A549 (cell line): ENCODE data around the gene MYOF.

Experiments used
- CEBPB ChIP-seq, 2 experiments: fragments of >200 bp in 1 of 2; sonication (Bioruptor Twin) in 1 of 2; formaldehyde crosslinking in 1 of 2; IDR thresholded peaks; 2 replicates each; pipeline ENCODE4 v1.6.1; 2012 to 2016
- CHD4 ChIP-seq: fragments of 200-600 bp; sonication (generic); IDR thresholded peaks from 2 replicates; pipeline ENCODE4 v1.6.1; 2016; ENCODE audit warnings: antibody characterized with exemption, mild to moderate bottlenecking, borderline replicate concordance
- EP300 ChIP-seq, 2 experiments: fragments of >200 bp; sonication (Bioruptor Twin); formaldehyde crosslinking; IDR thresholded peaks; 2 replicates in 1 of 2; 3 replicates in 1 of 2; pipeline ENCODE4 v1.6.1; 2016 to 2017
- JUN ChIP-seq, 2 experiments: fragments of >200 bp; sonication (Bioruptor Twin); formaldehyde crosslinking; IDR thresholded peaks; 2 replicates in 1 of 2; 3 replicates in 1 of 2; pipeline ENCODE4 v1.6.1; 2016 to 2017
- POLR2A ChIP-seq: IDR thresholded peaks from 2 replicates; pipeline ENCODE4 v1.6.1; 2012; ENCODE audit warnings: mild to moderate bottlenecking, low read length
- RAD21 ChIP-seq, 2 experiments: fragments of >200 bp in 1 of 2; sonication (Bioruptor Twin) in 1 of 2; formaldehyde crosslinking in 1 of 2; IDR thresholded peaks in 1 of 2; conservative IDR thresholded peaks in 1 of 2; 2 replicates in 1 of 2; 3 replicates in 1 of 2; pipeline ENCODE4 v1.6.1; 2012 to 2018; ENCODE audit warnings: inconsistent platforms in 1 of 2
- RNF2 ChIP-seq: fragments of 200-600 bp; sonication (generic); IDR thresholded peaks from 2 replicates; pipeline ENCODE4 v1.6.1; 2016; ENCODE audit warnings: low read depth, mild to moderate bottlenecking, antibody characterized with exemption, moderate library complexity, borderline replicate concordance
- TF ChIP-seq, protein P1 (sequence below): fragments of >200 bp; sonication (Bioruptor Twin); formaldehyde crosslinking; IDR thresholded peaks from 3 replicates; pipeline ENCODE4 v1.5.1; 2016

GRCh38 chr10:93330824-93331223 lies 151.3 kb downstream of the MYOF start:
- TF ChIP-seq, protein P1, sequence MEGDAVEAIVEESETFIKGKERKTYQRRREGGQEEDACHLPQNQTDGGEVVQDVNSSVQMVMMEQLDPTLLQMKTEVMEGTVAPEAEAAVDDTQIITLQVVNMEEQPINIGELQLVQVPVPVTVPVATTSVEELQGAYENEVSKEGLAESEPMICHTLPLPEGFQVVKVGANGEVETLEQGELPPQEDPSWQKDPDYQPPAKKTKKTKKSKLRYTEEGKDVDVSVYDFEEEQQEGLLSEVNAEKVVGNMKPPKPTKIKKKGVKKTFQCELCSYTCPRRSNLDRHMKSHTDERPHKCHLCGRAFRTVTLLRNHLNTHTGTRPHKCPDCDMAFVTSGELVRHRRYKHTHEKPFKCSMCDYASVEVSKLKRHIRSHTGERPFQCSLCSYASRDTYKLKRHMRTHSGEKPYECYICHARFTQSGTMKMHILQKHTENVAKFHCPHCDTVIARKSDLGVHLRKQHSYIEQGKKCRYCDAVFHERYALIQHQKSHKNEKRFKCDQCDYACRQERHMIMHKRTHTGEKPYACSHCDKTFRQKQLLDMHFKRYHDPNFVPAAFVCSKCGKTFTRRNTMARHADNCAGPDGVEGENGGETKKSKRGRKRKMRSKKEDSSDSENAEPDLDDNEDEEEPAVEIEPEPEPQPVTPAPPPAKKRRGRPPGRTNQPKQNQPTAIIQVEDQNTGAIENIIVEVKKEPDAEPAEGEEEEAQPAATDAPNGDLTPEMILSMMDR: no peak
- no peak for TF ChIP-seq JUN (IDR thresholded peaks at IDR 0.05)
- no peak for TF ChIP-seq CHD4
- no peak for TF ChIP-seq EP300 (IDR thresholded peaks at IDR 0.05)
- no peak for TF ChIP-seq RNF2
- TF ChIP-seq POLR2A: no peak
- no peak for TF ChIP-seq CEBPB (IDR thresholded peaks at IDR 0.05)
- TF ChIP-seq RAD21 (conservative IDR thresholded peaks at IDR 0.05 in 1 of 2, IDR thresholded peaks at IDR 0.05 in 1 of 2): no peak
